PC-9 (cell line): Measurements from ENCODE around the gene NCOA5.

Source experiments
- EZH2 ChIP-seq: fragments of 200-600 bp; sonication (generic); IDR thresholded peaks from 2 replicates; pipeline ENCODE4 v1.8.0; 2017; ENCODE audit warnings: antibody characterized with exemption, low read depth
- TF ChIP-seq, protein P1 (sequence below): fragments of 200-600 bp; sonication (generic); conservative IDR thresholded peaks from 2 replicates; pipeline ENCODE4 v1.6.1; 2017; ENCODE audit warnings: mixed run types, antibody characterized with exemption, mild to moderate bottlenecking, moderate library complexity

DNA sequence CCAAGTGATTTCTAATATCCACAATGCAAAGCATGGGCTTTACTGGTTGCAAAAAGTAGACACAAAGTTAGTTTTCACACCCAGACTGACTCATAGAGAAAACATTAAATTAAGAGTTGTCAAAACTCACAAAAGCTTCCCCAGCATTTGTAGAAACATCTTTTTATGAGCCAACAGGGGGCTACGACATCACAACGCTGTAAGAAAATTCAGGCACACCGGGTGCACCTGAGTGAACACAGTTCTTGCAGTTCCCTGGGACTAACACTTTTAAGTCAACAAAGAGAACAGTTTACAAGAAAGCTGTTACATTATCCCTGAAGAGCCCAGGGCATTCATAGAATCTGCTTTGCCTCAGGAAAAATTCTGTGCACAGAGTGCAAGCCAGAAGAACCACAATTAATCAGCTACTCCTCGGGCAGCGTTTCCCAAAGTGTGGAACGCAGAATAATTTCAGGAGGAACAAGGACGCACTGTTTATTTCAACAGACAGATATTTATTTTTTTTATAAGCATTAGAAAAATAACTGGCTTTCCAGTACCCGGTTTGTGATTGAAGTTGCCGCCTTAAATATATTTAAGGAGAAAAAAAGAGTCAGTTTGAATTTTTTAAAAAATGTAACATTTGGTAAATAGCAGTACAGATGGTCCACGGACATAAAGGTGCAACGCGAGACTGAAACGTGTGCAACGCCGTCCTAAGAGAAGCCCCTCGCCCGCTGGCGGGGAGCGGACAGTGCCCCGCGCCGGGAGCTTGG lies 1.2 kb downstream of the NCOA5 start:
- TF ChIP-seq, protein P1, sequence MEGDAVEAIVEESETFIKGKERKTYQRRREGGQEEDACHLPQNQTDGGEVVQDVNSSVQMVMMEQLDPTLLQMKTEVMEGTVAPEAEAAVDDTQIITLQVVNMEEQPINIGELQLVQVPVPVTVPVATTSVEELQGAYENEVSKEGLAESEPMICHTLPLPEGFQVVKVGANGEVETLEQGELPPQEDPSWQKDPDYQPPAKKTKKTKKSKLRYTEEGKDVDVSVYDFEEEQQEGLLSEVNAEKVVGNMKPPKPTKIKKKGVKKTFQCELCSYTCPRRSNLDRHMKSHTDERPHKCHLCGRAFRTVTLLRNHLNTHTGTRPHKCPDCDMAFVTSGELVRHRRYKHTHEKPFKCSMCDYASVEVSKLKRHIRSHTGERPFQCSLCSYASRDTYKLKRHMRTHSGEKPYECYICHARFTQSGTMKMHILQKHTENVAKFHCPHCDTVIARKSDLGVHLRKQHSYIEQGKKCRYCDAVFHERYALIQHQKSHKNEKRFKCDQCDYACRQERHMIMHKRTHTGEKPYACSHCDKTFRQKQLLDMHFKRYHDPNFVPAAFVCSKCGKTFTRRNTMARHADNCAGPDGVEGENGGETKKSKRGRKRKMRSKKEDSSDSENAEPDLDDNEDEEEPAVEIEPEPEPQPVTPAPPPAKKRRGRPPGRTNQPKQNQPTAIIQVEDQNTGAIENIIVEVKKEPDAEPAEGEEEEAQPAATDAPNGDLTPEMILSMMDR = peak; percentile 19; the same call in 1 of the 2 replicates
- TF ChIP-seq EZH2 = no peak
